ENCODE measurements around the gene TM9SF3. TPM values are rescaled to one million over a fixed set of nuclear protein-coding genes. Genes with fewer than 3 reads are reported as not detected.

TM9SF3 gene
- total and polyA plus RNA-seq, 2 of the 4 experiments (the other 2 are of a cell fraction): 33.7 to 61.8 TPM

DNA sequence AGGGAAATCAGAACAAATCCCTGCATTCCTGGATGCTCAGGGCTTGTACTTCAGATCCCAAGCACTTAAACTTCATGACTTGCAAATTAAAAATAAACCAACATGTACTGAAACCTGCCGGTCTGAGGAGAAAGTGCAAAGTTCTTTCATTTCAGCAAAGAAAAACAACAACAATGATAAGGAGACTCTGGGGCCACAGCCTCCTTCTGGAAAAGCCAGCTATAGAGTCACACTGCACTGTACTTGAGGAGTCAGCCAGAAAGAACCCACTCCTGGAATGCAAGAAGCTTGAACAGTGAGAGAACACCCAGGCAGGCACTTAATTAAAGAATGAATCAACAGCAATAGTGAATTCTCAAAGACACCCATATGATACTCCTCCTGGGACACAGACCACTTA, 49.7 kb upstream of the TM9SF3 start (continued):
- TF ChIP-seq, protein P1, sequence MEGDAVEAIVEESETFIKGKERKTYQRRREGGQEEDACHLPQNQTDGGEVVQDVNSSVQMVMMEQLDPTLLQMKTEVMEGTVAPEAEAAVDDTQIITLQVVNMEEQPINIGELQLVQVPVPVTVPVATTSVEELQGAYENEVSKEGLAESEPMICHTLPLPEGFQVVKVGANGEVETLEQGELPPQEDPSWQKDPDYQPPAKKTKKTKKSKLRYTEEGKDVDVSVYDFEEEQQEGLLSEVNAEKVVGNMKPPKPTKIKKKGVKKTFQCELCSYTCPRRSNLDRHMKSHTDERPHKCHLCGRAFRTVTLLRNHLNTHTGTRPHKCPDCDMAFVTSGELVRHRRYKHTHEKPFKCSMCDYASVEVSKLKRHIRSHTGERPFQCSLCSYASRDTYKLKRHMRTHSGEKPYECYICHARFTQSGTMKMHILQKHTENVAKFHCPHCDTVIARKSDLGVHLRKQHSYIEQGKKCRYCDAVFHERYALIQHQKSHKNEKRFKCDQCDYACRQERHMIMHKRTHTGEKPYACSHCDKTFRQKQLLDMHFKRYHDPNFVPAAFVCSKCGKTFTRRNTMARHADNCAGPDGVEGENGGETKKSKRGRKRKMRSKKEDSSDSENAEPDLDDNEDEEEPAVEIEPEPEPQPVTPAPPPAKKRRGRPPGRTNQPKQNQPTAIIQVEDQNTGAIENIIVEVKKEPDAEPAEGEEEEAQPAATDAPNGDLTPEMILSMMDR (conservative IDR thresholded peaks at IDR 0.05; ENCODE audit: low read depth, low read length): no peak
- TF ChIP-seq FOS (IDR thresholded peaks at IDR 0.05; ENCODE audit: low read depth, low read length): no peak
- TF ChIP-seq CHD1 (IDR thresholded peaks at IDR 0.05; ENCODE audit: low read depth, low read length): no peak

DNA sequence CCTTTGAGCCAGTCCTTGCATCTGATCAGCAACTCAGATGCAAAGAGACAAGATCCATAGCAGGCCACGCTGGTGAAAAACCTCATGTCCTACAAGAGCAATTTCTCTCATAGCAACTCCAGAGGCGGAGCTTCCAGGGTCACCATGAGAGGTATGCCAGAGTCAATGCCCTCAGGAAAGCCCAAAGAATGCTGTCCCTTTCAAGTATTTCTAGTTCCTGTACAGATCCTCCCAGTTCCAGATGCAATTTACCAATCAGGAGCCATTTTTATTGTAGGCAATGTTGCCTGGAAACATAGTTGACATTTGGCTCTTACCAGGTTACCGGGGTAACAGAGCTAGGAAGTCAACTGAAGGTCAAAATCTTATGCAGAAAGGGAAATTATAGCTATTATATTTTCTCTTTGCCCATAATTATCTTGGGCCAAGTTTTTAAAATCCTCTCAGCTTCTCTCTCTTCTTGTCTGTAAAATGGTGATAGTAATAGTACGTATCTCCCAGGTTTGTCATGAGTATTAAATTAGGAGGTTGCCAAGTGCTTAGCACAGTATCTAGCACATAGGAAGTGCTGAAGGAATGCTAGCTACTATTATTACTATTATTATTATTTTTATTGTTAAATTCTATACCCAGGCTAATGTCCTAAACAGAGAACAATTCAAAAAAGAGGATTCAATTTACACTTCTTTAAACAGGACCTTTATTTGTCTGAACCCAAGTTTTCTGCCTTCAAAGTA, 46.3 kb upstream of the TM9SF3 start:
- no peaks in the 10 kb centered on the region for H3K79me1 ChIP-seq (ENCODE audit: low read depth in 1 of 2, low read length in 2 of 2)
- H2AK9ac ChIP-seq (replicated peaks; ENCODE audit: low read depth, low read length, poor library complexity): no peak overlapping the region
- no peak overlapping the region for H3K18ac ChIP-seq (ENCODE audit: low read depth, low read length)
- no peak overlapping the region for H3K14ac ChIP-seq (replicated peaks; ENCODE audit: low read depth, low read length)
- no peak overlapping the region for H3K27ac ChIP-seq (ENCODE audit: insufficient read depth, low read length)
- in situ Hi-C loops (cut with MboI; ENCODE audit: low sequenced_read_pairs) (no loop called here), intact Hi-C loops (cut with micrococcal nuclease) (no loop called here), dilution Hi-C loops (cut with HindIII; ENCODE audit: low sequenced_read_pairs, unreplicated experiment) (no loop called here)
- no peak overlapping the region for H4K5ac ChIP-seq (ENCODE audit: low read depth, low read length)
- no peak overlapping the region for H3K4ac ChIP-seq (ENCODE audit: low read depth, low read length)
- no peak overlapping the region for H3K23ac ChIP-seq (ENCODE audit: low read depth, low read length)
- no CpG with 5 or more reads among the region's 4 CpGs for WGBS, 2 experiments (ENCODE audit: extremely low coverage in 2 of 2, insufficient read length in 1 of 2)
- H4K8ac ChIP-seq (ENCODE audit: low read depth in 2 of 2, low read length in 2 of 2): no peak overlapping the region
- no peak overlapping the region for H3K9ac ChIP-seq (ENCODE audit: low read depth, low read length)
- peaks cover 4% of the 10 kb centered on the region; the same call in 1 of the 2 replicates for H3K9me3 ChIP-seq (ENCODE audit: control insufficient read depth, insufficient read depth, low read length)
- no TSS peak for BruUV-seq (replicated peaks)
- no peak overlapping the region for H2AFZ ChIP-seq (replicated peaks; ENCODE audit: low read length, poor library complexity)
- no peak overlapping the region for H3K4me2 ChIP-seq (ENCODE audit: low read depth, low read length)
- TF ChIP-seq POLR2A (IDR thresholded peaks at IDR 0.05; ENCODE audit: low read depth, low read length) (no peak), NFE2L2 (IDR thresholded peaks at IDR 0.05; ENCODE audit: low read depth, low read length) (no peak), MAFK (IDR thresholded peaks at IDR 0.05; ENCODE audit: low read depth, low read length) (no peak), CEBPB (IDR thresholded peaks at IDR 0.05; ENCODE audit: low read depth, low read length) (no peak)
- TF ChIP-seq, protein P2, sequence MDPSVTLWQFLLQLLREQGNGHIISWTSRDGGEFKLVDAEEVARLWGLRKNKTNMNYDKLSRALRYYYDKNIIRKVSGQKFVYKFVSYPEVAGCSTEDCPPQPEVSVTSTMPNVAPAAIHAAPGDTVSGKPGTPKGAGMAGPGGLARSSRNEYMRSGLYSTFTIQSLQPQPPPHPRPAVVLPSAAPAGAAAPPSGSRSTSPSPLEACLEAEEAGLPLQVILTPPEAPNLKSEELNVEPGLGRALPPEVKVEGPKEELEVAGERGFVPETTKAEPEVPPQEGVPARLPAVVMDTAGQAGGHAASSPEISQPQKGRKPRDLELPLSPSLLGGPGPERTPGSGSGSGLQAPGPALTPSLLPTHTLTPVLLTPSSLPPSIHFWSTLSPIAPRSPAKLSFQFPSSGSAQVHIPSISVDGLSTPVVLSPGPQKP (IDR thresholded peaks at IDR 0.05; ENCODE audit: borderline replicate concordance, low read depth, low read length): no peak
- TF ChIP-seq, protein P3, sequence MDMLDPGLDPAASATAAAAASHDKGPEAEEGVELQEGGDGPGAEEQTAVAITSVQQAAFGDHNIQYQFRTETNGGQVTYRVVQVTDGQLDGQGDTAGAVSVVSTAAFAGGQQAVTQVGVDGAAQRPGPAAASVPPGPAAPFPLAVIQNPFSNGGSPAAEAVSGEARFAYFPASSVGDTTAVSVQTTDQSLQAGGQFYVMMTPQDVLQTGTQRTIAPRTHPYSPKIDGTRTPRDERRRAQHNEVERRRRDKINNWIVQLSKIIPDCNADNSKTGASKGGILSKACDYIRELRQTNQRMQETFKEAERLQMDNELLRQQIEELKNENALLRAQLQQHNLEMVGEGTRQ (IDR thresholded peaks at IDR 0.05; ENCODE audit: low read depth, low read length): no peak
- H3K36me3 ChIP-seq (ENCODE audit: control insufficient read depth, insufficient read depth, low read length): no peaks in the 10 kb centered on the region
- H2AK5ac ChIP-seq (ENCODE audit: low read depth, low read length): no peak overlapping the region
- H2BK15ac ChIP-seq (ENCODE audit: low read depth, low read length): no peak overlapping the region
- H3K4me3 ChIP-seq (ENCODE audit: insufficient read depth, low read depth, low read length): no peak overlapping the region
- H3K4me1 ChIP-seq (ENCODE audit: control insufficient read depth, insufficient read depth, low read length): no peaks in the 10 kb centered on the region
- H3K9me1 ChIP-seq (ENCODE audit: insufficient read depth, low read length): no peaks in the 10 kb centered on the region
- no peak for DNase-seq
- ATAC-seq (ENCODE audit: low read depth): no peak
- ChIA-PET POLR2A (ENCODE audit: unreplicated experiment) (no interaction called here), CTCF (interaction anchor here (1.2 kb wide), 1 partner anchor 11 kb away, joined by 3 read pairs; no protein-coding TSS in a partner anchor)
- no peak overlapping the region for H3K56ac ChIP-seq (ENCODE audit: extremely low read depth, insufficient read depth, low read length)
- peaks cover 16% of the 10 kb centered on the region for H3K27me3 ChIP-seq (ENCODE audit: control insufficient read depth, insufficient read depth, low read length)
- no peak overlapping the region for H2BK5ac ChIP-seq (ENCODE audit: low read depth, low read length, poor library complexity, severe bottlenecking)
- no peak overlapping the region for H2BK120ac ChIP-seq (ENCODE audit: low read depth, low read length)
- no peak overlapping the region for H2BK20ac ChIP-seq (ENCODE audit: low read depth, low read length)
- H4K20me1 ChIP-seq (ENCODE audit: insufficient read depth, low read length): no peaks in the 10 kb centered on the region
- H4K91ac ChIP-seq (ENCODE audit: insufficient read depth, low read depth, low read length): no peak overlapping the region
